Smooth muscle cell of the coronary artery (primary cell): Measurements from ENCODE around the gene AK6. TPM values are rescaled to one million over a fixed set of nuclear protein-coding genes. Genes with fewer than 3 reads are reported as not detected.

Experiments used
- total RNA-seq: library from RNA; depleted of rRNA; stranded (reverse); fragments of >200 nt; gene quantifications from 2 replicates; pipeline ENCODE4 v1.2.3, GENCODE V29; 2014; ENCODE audit warnings: low replicate concordance

Gene AK6
- 34.5 and 70.1 TPM in 2 replicates for total RNA-seq

GRCh38 chr5:69369340-69370121 lies at the start of gene AK6, which contains the start of the genes RAD17 and TAF9:
Gene AK6, minus strand, starts transcription at chr5:69369520. Its CDS starts 30 bp downstream, at chr5:69369490.
Gene RAD17, plus strand, starts transcription at chr5:69369818. Its CDS starts 2,391 bp downstream, at chr5:69372209.
Gene TAF9, minus strand, starts transcription at chr5:69369520. Its CDS starts 3,783 bp downstream, at chr5:69365737.

DNA sequence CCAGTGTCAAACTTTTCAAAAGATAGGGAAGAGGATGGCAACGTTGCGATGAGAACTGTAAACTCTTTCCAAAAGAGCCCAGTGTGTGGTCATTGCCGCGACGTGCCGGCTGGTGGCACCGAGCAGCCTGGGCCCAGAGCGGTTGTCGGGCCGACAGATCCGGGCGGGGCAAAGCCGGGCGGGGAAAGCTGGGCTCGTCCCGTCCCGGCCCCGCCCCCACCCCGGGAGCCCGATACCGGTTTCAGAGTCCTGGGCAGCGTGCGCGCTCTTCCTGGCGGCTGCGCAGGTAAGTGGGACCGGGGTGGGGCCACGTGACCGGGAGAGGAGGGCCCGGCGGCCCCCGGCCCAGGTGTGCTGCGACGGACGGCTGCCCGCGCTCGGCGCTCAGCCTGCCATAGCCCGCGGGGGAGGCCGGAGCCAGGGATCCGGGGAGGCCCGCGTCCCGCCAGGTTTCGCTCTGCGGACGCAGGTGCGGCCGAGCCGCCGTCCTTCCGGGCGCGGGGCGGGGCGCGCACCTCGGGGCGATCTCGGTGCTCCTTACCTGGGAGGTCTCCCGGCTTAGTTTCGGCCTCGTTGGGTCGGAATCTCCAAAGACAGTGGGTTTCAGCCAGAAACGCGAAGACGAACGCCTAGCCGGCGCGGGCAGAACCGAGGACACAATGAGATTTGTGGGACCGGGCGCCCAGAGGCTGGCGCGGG lies 45.7 kb upstream of the AK6 start, which contains the start of gene MARVELD2:
TSS of gene MARVELD2 (plus strand) at position 232 of the 699 bp plus-strand sequence. CDS start 4,270 bp downstream, outside the sequence.

Other genes with a start within 250 kb of the AK6 start
- gene CCNB1, start 202.4 kb downstream of the AK6 start, total RNA-seq, result 10.5 and 38.6 TPM in 2 replicates
- gene CENPH, start 179.9 kb downstream of the AK6 start, total RNA-seq, result 1.5 and 6.8 TPM in 2 replicates
- gene CDK7, start 134.6 kb downstream of the AK6 start, total RNA-seq, result 25.2 and 63.4 TPM in 2 replicates
- 2.1 and 2.3 TPM in 2 replicates for gene CCDC125, start 36.7 kb downstream of the AK6 start, total RNA-seq
- 51.8 and 83.4 TPM in 2 replicates for gene TAF9, start within 50 bp of the AK6 start, total RNA-seq
- 8.7 and 17.3 TPM in 2 replicates for gene RAD17, start 298 bp upstream of the AK6 start, total RNA-seq
- 0.47 and 0.53 TPM in 2 replicates for gene MARVELD2, start 45.6 kb upstream of the AK6 start, total RNA-seq
- 0.53 and 3.5 TPM in 2 replicates for gene OCLN, start 123.3 kb upstream of the AK6 start, total RNA-seq
- 18.8 and 26.2 TPM in 2 replicates for gene GTF2H2C, start 190.7 kb upstream of the AK6 start, total RNA-seq